VCaP (cell line): ENCODE data around the gene ZNF483.
"Not testable (repeated sequence)": the region's sequence is repeated elsewhere in the genome, so short reads cannot be mapped to it uniquely, and the experiment has no call there.

Source experiments
- H3K27ac ChIP-seq: fragments of 450-650 bp; 2 replicates; pipeline ENCODE4 v1.5.1; 2017
- TF ChIP-seq, protein P1 (sequence below): fragments of 450-650 bp; conservative IDR thresholded peaks from 2 replicates; pipeline ENCODE4 v1.5.1; 2017; ENCODE audit warnings: mild to moderate bottlenecking, moderate library complexity

ZNF483 gene

DNA sequence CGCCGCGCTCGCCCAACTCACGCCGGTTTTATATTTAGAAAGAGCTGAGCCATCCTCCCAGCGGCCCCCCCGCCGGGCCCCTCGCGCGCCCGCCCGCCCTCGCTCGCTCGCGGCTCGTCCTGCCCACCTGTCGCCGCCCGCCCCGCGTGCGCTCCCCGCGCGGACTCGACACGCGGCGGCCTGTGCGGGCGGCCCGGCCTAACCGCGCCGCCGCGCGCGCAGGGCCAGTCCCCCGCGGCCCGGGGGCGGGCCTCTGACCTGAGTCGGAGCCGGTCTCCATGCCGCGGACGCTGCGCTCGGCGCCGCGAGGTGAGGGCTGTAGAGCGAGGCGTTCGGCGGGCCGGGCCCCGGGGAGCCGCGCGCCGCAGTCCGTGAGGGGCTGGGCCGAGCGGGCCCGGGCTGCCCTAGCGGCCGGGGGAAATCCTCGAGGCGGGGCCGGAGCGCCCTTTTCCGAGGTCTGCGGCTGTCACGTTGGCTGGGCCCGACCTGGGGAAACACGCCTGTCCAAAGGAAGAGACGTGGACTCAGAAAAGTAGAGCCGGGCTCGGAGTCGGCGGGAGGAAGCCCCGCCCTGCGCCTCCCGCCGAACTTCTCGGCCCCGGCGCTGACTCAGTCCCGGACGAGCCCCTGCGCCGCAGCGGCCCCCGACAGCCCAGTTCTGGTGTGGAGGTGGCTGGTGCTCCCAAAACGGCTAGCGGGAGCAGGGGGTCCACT lies 41.0 kb upstream of the ZNF483 start, which contains the start of gene ECPAS:
Gene ECPAS, minus strand, starts transcription at position 526 of the 714 bp plus-strand sequence. CDS start 11,465 bp downstream, outside the sequence.
- peak within 1 kb of the TSS; percentile 100 for H3K27ac ChIP-seq
- TF ChIP-seq, protein P1, sequence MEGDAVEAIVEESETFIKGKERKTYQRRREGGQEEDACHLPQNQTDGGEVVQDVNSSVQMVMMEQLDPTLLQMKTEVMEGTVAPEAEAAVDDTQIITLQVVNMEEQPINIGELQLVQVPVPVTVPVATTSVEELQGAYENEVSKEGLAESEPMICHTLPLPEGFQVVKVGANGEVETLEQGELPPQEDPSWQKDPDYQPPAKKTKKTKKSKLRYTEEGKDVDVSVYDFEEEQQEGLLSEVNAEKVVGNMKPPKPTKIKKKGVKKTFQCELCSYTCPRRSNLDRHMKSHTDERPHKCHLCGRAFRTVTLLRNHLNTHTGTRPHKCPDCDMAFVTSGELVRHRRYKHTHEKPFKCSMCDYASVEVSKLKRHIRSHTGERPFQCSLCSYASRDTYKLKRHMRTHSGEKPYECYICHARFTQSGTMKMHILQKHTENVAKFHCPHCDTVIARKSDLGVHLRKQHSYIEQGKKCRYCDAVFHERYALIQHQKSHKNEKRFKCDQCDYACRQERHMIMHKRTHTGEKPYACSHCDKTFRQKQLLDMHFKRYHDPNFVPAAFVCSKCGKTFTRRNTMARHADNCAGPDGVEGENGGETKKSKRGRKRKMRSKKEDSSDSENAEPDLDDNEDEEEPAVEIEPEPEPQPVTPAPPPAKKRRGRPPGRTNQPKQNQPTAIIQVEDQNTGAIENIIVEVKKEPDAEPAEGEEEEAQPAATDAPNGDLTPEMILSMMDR = peak; percentile 32

DNA sequence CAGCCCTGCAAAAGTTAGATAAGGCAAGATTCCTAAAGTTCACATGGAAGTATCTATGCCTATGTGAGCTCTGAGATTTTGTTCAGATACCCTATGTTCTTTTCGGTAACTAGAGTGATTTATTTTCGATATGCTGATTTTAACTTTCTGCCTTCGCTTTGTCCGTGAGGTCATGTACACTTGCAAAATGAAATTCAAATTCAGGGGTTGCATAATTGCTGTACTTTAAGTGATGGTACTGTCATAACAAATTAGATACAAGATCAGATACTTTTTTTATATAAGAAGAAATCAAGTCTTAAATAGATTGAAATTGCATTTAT lies 40.4 kb upstream of the ZNF483 start:
- H3K27ac ChIP-seq = peak overlapping the region; percentile 100
- TF ChIP-seq, protein P1 = no peak

DNA sequence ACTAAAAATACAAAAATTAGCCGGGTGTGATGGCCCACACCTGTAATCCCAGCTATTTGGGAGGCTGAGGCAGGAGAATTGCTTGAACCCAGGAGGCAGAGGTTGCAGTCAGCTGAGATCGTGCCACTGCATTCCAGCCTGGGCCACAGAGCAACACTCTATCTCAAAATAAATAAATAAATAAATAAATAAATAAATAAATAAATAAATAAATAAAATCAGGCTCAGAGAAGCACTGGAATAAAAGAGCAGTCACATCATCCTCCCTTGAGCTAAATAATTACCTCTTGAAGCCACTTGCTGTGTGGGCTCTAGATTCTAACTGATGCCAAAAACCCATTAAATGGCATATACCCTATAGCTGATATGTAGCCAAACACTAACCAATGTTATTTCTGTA lies 27.8 kb upstream of the ZNF483 start:
- not testable (repeated sequence) for H3K27ac ChIP-seq

DNA sequence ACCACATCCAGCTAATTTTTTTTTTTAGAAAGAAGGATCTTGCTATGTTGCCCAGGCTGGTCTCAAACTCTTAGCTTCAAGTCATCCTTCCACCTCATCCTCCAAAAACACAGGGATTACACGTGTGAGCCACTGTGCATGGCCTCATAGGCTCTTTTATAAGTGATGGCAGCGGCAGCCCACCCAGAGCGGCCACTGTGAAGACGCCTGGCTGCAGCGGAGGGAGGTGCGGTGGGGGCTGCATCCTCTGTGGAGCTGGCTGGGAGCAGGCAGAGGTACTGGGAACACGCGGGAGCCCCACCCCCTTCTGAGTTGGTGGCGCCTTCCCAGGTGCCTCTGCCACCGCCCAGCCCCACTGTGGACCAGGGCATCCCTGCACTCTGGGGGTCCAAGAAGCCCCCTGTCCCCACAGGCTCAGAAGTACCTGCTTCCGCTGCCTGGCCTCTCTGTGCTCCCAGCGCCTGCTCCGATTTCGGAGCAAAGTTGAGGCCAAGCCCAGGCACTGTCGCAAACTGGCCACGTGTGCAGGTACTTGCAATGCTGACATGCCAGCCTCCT lies 23.9 kb upstream of the ZNF483 start:
- no peak overlapping the region for H3K27ac ChIP-seq
- TF ChIP-seq, protein P1 = no peak

DNA sequence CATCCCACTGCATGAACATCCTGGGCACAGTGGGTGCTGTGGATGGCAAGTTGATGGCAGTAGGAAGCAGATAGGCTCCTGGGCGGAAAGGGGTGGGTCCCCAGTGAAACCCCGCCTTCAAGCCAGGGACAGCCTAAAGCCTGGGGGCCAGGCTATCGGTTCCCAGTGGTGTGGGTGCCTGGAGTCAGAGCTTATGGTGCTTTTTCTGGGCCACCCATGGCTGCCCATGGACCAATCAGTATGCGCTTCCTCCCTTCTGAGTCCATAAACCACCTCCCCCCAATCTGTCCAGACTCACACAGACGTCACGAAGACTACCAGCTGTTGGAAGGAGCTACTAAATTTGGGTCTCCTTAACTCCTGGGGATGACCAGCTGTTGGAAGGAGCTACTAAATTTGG lies 23.3 kb upstream of the ZNF483 start:
- H3K27ac ChIP-seq = no peak overlapping the region
- TF ChIP-seq, protein P1 = no peak

DNA sequence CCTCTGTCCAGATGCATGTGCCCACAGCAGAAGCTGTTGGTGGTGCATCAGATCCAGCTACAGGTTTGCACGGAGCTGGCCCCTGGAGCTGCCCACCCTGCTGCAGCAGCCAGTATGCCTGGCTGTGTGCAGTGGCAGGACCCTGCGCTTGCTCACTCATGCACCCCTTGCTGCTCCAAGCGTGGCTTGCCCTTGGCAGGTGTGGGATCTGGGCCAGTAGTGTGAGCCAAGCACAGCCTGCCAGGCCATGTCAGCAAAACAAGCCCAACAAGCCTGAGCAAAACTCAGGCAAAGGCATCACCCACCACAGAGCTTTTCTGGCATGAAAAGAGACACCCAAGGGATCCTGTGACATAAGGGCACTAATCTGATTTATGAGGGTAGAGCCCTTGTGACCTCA lies 22.5 kb upstream of the ZNF483 start:
- TF ChIP-seq, protein P1 = no peak
- H3K27ac ChIP-seq = no peak overlapping the region

DNA sequence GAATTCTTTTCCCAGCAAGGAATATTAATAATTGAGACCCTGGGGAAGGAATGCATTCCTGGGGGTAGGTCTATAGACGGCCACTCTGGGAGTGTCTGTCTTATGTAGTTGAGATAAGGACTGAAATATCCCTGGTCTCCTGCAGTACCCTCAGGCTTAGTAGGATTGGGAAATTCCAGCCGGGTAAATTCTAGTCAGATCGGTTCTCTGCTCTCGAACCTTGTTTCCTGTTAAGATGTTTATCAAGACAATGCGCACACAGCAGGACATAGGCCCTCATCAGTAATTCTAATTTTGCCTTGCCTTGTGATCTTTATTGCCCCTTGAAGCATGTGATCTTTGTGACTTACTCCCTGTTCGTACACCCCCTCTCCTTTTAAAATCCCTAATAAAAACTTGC lies 13.4 kb upstream of the ZNF483 start:
- not testable (repeated sequence) for H3K27ac ChIP-seq

DNA sequence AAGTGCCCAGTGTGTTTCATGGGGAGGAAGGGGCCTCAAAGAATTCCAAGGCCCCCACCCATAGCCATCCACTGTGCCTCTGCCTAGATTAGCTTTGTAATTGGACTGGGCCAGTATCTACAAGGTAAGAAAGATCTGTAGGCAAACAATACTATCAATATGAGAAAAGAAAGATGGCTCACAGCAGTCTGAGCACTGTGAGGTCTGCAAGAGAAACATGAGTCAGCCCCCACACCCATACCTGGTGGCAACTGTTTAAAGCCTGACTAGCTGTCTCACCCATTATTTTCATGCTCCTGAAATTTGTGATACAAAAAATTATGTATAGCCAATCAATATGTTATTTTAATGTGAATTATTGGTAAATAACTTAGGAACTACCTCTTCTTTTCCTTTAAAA lies 10.0 kb upstream of the ZNF483 start:
- H3K27ac ChIP-seq = no peak overlapping the region
- TF ChIP-seq, protein P1 = no peak
